ENCODE results near the gene SUPT3H. TPM values are rescaled to one million over a fixed set of nuclear protein-coding genes. Genes with fewer than 3 reads are reported as not detected.

Gene SUPT3H
- total and polyA plus RNA-seq, 2 of the 8 experiments (the other 6 are each of a cell fraction or from before 2014, with no cell fraction given) = 18.8 to 23.0 TPM

DNA sequence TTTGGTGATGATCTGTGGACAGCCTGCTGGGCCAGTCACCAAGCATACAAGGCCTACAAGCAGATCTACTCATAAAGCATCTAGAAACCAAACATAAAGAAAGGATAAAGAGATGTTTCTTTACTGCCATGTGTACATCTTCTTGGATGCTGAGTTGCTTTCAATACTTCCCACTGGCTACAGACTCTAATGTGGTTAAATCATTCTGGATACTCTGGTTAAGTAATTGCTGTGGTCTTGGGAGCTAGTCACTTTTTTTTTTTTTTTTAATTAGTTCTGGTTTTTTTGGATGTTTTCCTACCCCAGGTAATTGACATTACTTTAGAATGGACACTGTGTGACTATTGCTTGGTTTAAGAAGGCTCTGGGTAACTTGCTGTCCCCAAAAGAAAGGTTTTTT lies 265.0 kb downstream of the SUPT3H start (continued):
- TF ChIP-seq CHD7 (IDR thresholded peaks at IDR 0.05; ENCODE audit: insufficient replicate concordance, low read length) (no peak), GABPA (IDR thresholded peaks at IDR 0.05; ENCODE audit: borderline replicate concordance, insufficient read depth, low read length) (no peak), TEAD4 (IDR thresholded peaks at IDR 0.05; ENCODE audit: low read depth, low read length) (no peak), RBBP5 (IDR thresholded peaks at IDR 0.05; ENCODE audit: borderline replicate concordance, low read depth, low read length) (no peak), POLR2A (IDR thresholded peaks at IDR 0.05; ENCODE audit: control extremely low read depth in 1 of 2, low read depth in 2 of 2, low read length in 2 of 2) (no peak), GTF2F1 (IDR thresholded peaks at IDR 0.05; ENCODE audit: borderline replicate concordance, low read depth, low read length) (no peak), KDM5A (IDR thresholded peaks at IDR 0.05; ENCODE audit: low read length) (no peak), ASH2L (IDR thresholded peaks at IDR 0.05; ENCODE audit: low read length) (no peak), SIRT6 (IDR thresholded peaks at IDR 0.05; ENCODE audit: low read length) (no peak), TCF12 (IDR thresholded peaks at IDR 0.05; ENCODE audit: low read depth, low read length) (no peak), EP300 (IDR thresholded peaks at IDR 0.05; ENCODE audit: borderline replicate concordance in 1 of 2, low read depth in 2 of 2, low read length in 2 of 2) (no peak), CBX8 (IDR thresholded peaks at IDR 0.05; ENCODE audit: borderline replicate concordance, low read depth, low read length) (no peak)
- TF ChIP-seq, protein P1, sequence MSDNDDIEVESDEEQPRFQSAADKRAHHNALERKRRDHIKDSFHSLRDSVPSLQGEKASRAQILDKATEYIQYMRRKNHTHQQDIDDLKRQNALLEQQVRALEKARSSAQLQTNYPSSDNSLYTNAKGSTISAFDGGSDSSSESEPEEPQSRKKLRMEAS (IDR thresholded peaks at IDR 0.05) = no peak
